HG02840 (cell line): Measurements from ENCODE around the gene IFT81.
"Not testable (repeated sequence)": the region's sequence is repeated elsewhere in the genome, so short reads cannot be mapped to it uniquely, and the experiment has no call there.

ENCODE experiments used
- ATAC-seq: cut with Tn5 transposase; IDR thresholded peaks from one replicate; pipeline ENCODE4 v1.9.1; 2021; ENCODE audit warnings: mild to moderate bottlenecking, moderate library complexity, moderate number of reproducible peaks; ENCODE audit not compliant: unreplicated experiment, low FRiP score

IFT81 gene

GRCh38 chr12:110107369-110108281 is 16.5 kb upstream of the IFT81 start:
- no peak for ATAC-seq

GRCh38 chr12:110108309-110109036 is 15.7 kb upstream of the IFT81 start:
- no peak for ATAC-seq

- no peak for ATAC-seq
These were observed 14.9 kb upstream of the IFT81 start for GRCh38 chr12:110109037-110109836.

GRCh38 chr12:110109837-110110535 is 14.2 kb upstream of the IFT81 start:
- ATAC-seq = no peak

GRCh38 chr12:110111476-110112334 is 12.5 kb upstream of the IFT81 start:
- ATAC-seq = no peak

GRCh38 chr12:110112335-110112660 is 11.9 kb upstream of the IFT81 start:
- ATAC-seq = no peak

GRCh38 chr12:110114528-110114937 is 9.6 kb upstream of the IFT81 start:
- no peak for ATAC-seq

GRCh38 chr12:110115675-110116074 is 8.5 kb upstream of the IFT81 start:
- no peak for ATAC-seq

- ATAC-seq = no peak
These were observed 7.5 kb upstream of the IFT81 start for GRCh38 chr12:110116623-110117022.

- not testable (repeated sequence) for ATAC-seq
These were observed 6.9 kb upstream of the IFT81 start for GRCh38 chr12:110117210-110117609.

- ATAC-seq = no peak
These were observed 6.0 kb upstream of the IFT81 start for GRCh38 chr12:110117956-110118685.

GRCh38 chr12:110122929-110123328 is 1.2 kb upstream of the IFT81 start:
- no peak for ATAC-seq

- ATAC-seq = no peak
These were observed 263 bp upstream of the IFT81 start for GRCh38 chr12:110123919-110124268.

- ATAC-seq = no peak
These were observed 2.4 kb downstream of the IFT81 start for GRCh38 chr12:110126557-110126956.

- no peak for ATAC-seq
These were observed 10.7 kb downstream of the IFT81 start for GRCh38 chr12:110134691-110135411.

- no peak for ATAC-seq
These were observed 11.6 kb downstream of the IFT81 start for GRCh38 chr12:110135806-110136205.

- no peak for ATAC-seq
These were observed 13.6 kb downstream of the IFT81 start for GRCh38 chr12:110137786-110138185.

GRCh38 chr12:110141389-110141788 is 17.2 kb downstream of the IFT81 start:
- ATAC-seq = no peak
